Suprapubic skin (tissue), 3 donors: ENCODE data around the gene PLXDC2.

Source experiments
- CTCF ChIP-seq, 2 donors: fragments of 200-600 bp in 1 of 2; fragments of 450-650 bp in 1 of 2; sonication (generic) in 1 of 2; IDR thresholded peaks; one replicate each; pipeline ENCODE4 v1.5.1; 2016 to 2019; ENCODE audit warnings: antibody characterized with exemption in 2 of 2, mild to moderate bottlenecking in 1 of 2, moderate library complexity in 1 of 2
- EP300 ChIP-seq: sonication (generic); formaldehyde crosslinking; IDR thresholded peaks from one replicate; pipeline ENCODE4 v1.6.1; 2017; ENCODE audit warnings: antibody characterized with exemption

- TF ChIP-seq EP300: no peak
- no peak for TF ChIP-seq CTCF (IDR thresholded peaks at IDR 0.05)
Measured at GRCh38 chr10:20162123-20162522, 345.9 kb downstream of the PLXDC2 start.
